Endothelial cell of umbilical vein (primary cell): Measurements from ENCODE around the gene KIAA1671. TPM values are rescaled to one million over a fixed set of nuclear protein-coding genes. Genes with fewer than 3 reads are reported as not detected.

Experiments
- BruUV-seq: library from RNA; stranded (reverse); fragments of 400-500 nt; replicated peaks from 2 replicates; lab custom pipeline; 2021; lab: Mats Ljungman, UMichigan
- CTCF ChIA-PET: fragments of 300-600, 350-600 bp; sonication (Branson Sonifier 250); formaldehyde crosslinking; loops from one replicate; lab custom pipeline; 2021; ENCODE audit warnings: antibody characterized with exemption, inconsistent platforms; lab: Charles Lee
- POLR2A ChIA-PET: fragments of 300-600, 350-600 bp; sonication (Branson Sonifier 250); formaldehyde crosslinking; loops from one replicate; lab custom pipeline; 2021; ENCODE audit warnings: antibody characterized with exemption, inconsistent platforms; lab: Charles Lee
- DNase-seq: peaks from one replicate; pipeline ENCODE4 v3.0.0-alpha.2; 2011; ENCODE audit warnings: low read depth, low spot score
- FAIRE-seq: peaks from 2 replicates; lab custom pipeline; 2011; peaks lifted over from hg19 to GRCh38; lab: Jason Lieb, UNC
- H2AFZ ChIP-seq: 2 replicates; pipeline ENCODE4 v1.6.0; 2012; ENCODE audit warnings: low read depth, low read length, control low read depth, inconsistent platforms
- H3K27ac ChIP-seq: 2 replicates; pipeline ENCODE4 v1.5.1; 2011; ENCODE audit warnings: low read depth, mild to moderate bottlenecking, control low read depth, low read length, moderate library complexity; ENCODE audit not compliant: insufficient read depth
- H3K27me3 ChIP-seq, 2 experiments: 2 replicates each; pipeline versions ENCODE4 v1.6.0 to v1.6.1; 2011; ENCODE audit warnings: low read length in 2 of 2, mixed read lengths in 1 of 2; ENCODE audit not compliant: control insufficient read depth in 2 of 2, insufficient read depth in 2 of 2
- H3K36me3 ChIP-seq, 2 experiments: 2 replicates in 1 of 2; 3 replicates in 1 of 2; pipeline ENCODE4 v1.5.1; 2011; ENCODE audit warnings: low read length in 2 of 2, mild to moderate bottlenecking in 1 of 2, moderate library complexity in 1 of 2; ENCODE audit not compliant: control insufficient read depth in 2 of 2, insufficient read depth in 2 of 2; ENCODE audit errors: extremely low read depth in 1 of 2
- H3K4me1 ChIP-seq: 3 replicates; pipeline ENCODE4 v1.5.1; 2011; ENCODE audit warnings: mild to moderate bottlenecking, low read length; ENCODE audit not compliant: control insufficient read depth, insufficient read depth; ENCODE audit errors: extremely low read depth
- H3K4me2 ChIP-seq: 2 replicates; pipeline ENCODE4 v1.6.1; 2011; ENCODE audit warnings: low read length, control low read depth, mixed read lengths; ENCODE audit not compliant: insufficient read depth
- H3K4me3 ChIP-seq, 3 experiments: fragments of 200-600 bp in 1 of 3; sonication (generic), shearing (Covaris generic) in 1 of 3; replicated peaks in 1 of 3; 2 replicates each; pipeline ENCODE4 v1.5.1; 2011 to 2016; ENCODE audit warnings: control low read depth in 3 of 3, low read length in 3 of 3, mild to moderate bottlenecking in 2 of 3, inconsistent platforms in 1 of 3, low read depth in 1 of 3, moderate library complexity in 1 of 3; ENCODE audit not compliant: insufficient read depth in 1 of 3
- H3K79me2 ChIP-seq: 2 replicates; pipeline ENCODE4 v1.6.0; 2012; ENCODE audit warnings: low read length, inconsistent platforms; ENCODE audit not compliant: control insufficient read depth, insufficient read depth
- H3K9ac ChIP-seq: replicated peaks from 2 replicates; pipeline ENCODE3; 2011; ENCODE audit warnings: low read length, control low read depth; ENCODE audit not compliant: insufficient read depth; ENCODE audit errors: extremely low read depth
- H3K9me1 ChIP-seq: replicated peaks from 3 replicates; pipeline ENCODE4 v1.6.0; 2011; ENCODE audit warnings: mild to moderate bottlenecking, low read length; ENCODE audit not compliant: control insufficient read depth, insufficient read depth; ENCODE audit errors: extremely low read depth
- H3K9me3 ChIP-seq: replicated peaks from 2 replicates; pipeline ENCODE4 v1.5.1; 2012; ENCODE audit warnings: low read length, inconsistent platforms; ENCODE audit not compliant: control insufficient read depth, insufficient read depth
- H4K20me1 ChIP-seq: replicated peaks from 2 replicates; pipeline ENCODE3; 2011; ENCODE audit warnings: mild to moderate bottlenecking, low read length; ENCODE audit not compliant: control insufficient read depth, insufficient read depth; ENCODE audit errors: extremely low read depth
- EZH2 ChIP-seq: IDR thresholded peaks from 2 replicates; pipeline ENCODE4 v1.6.1; 2012; ENCODE audit warnings: borderline replicate concordance, low read depth, mild to moderate bottlenecking, moderate library complexity, low read length, inconsistent platforms; ENCODE audit not compliant: severe bottlenecking
- FOS ChIP-seq: IDR thresholded peaks from 2 replicates; pipeline ENCODE4 v1.6.1; 2011; ENCODE audit warnings: mild to moderate bottlenecking, low read length, moderate library complexity, borderline replicate concordance; ENCODE audit not compliant: insufficient read depth
- GATA2 ChIP-seq: IDR thresholded peaks from 2 replicates; pipeline ENCODE4 v1.7.0; 2011; ENCODE audit warnings: low read depth, mild to moderate bottlenecking, moderate library complexity, mixed read lengths, low read length; ENCODE audit not compliant: insufficient read length, insufficient read depth
- JUN ChIP-seq: IDR thresholded peaks from 2 replicates; pipeline ENCODE4 v1.6.1; 2011; ENCODE audit warnings: borderline replicate concordance, low read depth; ENCODE audit not compliant: insufficient read length, insufficient read depth
- MAX ChIP-seq: IDR thresholded peaks from 2 replicates; pipeline ENCODE4 v1.6.1; 2011; ENCODE audit not compliant: insufficient read depth, insufficient read length
- MYC ChIP-seq: IDR thresholded peaks from one replicate; pipeline ENCODE4 v1.6.1; 2011; ENCODE audit warnings: mild to moderate bottlenecking, low read depth, low read length
- POLR2A ChIP-seq: IDR thresholded peaks from 2 replicates; pipeline ENCODE4 v1.6.1; 2012; ENCODE audit warnings: low read depth, mild to moderate bottlenecking, control low read depth, low read length
- POLR2AphosphoS5 ChIP-seq: IDR thresholded peaks from 2 replicates; pipeline ENCODE4 v1.6.1; 2012; ENCODE audit warnings: low read depth, mild to moderate bottlenecking, control low read depth, low read length, moderate library complexity; ENCODE audit not compliant: insufficient read depth
- dilution Hi-C: fragments of 300-500 bp; cut with MboI; formaldehyde crosslinking; loops from one replicate; pipeline ENCODE4 v1.15.0; 2019; ENCODE audit warnings: low sequenced_read_pairs; ENCODE audit not compliant: extremely low pct_ligation_motif_present
- intact Hi-C: fragments of 100-400 bp; cut with micrococcal nuclease; formaldehyde crosslinking; loops from one replicate; pipeline ENCODE4 v1.10.0; 2022
- polyA plus RNA-seq, 4 experiments: library from polyadenylated mRNA; depleted of rRNA in 3 of 4; stranded (reverse) in 3 of 4; unstranded in 1 of 4; fragments of >200 nt; gene quantifications; 2 replicates each; pipeline versions ENCODE4 v1.2.1 to v1.2.3, GENCODE V29; 2011 to 2012; ENCODE audit warnings: missing spikeins in 1 of 4
- total RNA-seq: library from RNA; stranded (reverse); gene quantifications from 2 replicates; pipeline ENCODE4 v1.2.3, GENCODE V29; 2021
- TF ChIP-seq, protein P1 (sequence below), 2 donors: IDR thresholded peaks; 1 replicate in 1 of 2; 2 replicates in 1 of 2; pipeline ENCODE4 v1.5.1; 2011; ENCODE audit warnings: low read length in 2 of 2, mild to moderate bottlenecking in 2 of 2, moderate library complexity in 2 of 2, control low read depth in 1 of 2, inconsistent platforms in 1 of 2, low read depth in 1 of 2; ENCODE audit not compliant: insufficient read depth in 1 of 2; ENCODE audit errors: extremely low read depth in 1 of 2

KIAA1671 gene
- total and polyA plus RNA-seq, 2 donors (not counting 3 experiments of a cell fraction or from before 2014, with no cell fraction given), result 23.1 to 85.1 TPM

DNA sequence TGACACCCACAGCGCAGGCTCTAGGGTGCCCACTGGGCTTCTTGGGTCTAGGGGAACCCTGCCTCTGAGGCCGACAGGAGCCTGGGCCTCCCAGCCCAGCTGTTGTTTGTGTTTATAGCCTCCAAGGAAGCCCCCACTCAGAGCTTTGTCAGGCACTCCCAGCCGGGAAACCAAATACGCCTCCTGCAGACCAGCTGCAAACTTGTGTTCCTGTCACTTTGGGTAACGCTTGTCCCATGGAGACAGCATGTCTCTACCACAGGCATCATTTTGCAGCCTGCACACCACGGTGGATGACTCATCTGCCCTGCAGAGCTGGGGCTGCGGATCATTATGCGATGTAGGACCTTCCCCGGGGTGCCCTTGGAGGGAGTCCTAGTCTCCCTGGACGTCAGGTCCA lies 206.5 kb downstream of the KIAA1671 start:
- Histone ChIP-seq H3K4me3 (no peak overlapping the region), H3K9ac (no peak overlapping the region), H3K27ac (no peak overlapping the region), H3K79me2 (no peaks in the 10 kb centered on the region), H3K4me1 (peaks cover 3% of the 10 kb centered on the region), H3K4me2 (no peak overlapping the region), H3K9me3 (no peaks in the 10 kb centered on the region), H3K36me3 (peaks cover 0 to 4% of the 10 kb centered on the region in 2 experiments), H3K27me3 (no peaks in the 10 kb centered on the region), H4K20me1 (no peaks in the 10 kb centered on the region), H2AFZ (no peak overlapping the region), H3K9me1 (no peaks in the 10 kb centered on the region)
- BruUV-seq, result no TSS peak
- TF ChIP-seq POLR2A, result no peak
- no peak for TF ChIP-seq MAX
- TF ChIP-seq GATA2, result no peak
- no peak for TF ChIP-seq EZH2
- TF ChIP-seq, protein P1, sequence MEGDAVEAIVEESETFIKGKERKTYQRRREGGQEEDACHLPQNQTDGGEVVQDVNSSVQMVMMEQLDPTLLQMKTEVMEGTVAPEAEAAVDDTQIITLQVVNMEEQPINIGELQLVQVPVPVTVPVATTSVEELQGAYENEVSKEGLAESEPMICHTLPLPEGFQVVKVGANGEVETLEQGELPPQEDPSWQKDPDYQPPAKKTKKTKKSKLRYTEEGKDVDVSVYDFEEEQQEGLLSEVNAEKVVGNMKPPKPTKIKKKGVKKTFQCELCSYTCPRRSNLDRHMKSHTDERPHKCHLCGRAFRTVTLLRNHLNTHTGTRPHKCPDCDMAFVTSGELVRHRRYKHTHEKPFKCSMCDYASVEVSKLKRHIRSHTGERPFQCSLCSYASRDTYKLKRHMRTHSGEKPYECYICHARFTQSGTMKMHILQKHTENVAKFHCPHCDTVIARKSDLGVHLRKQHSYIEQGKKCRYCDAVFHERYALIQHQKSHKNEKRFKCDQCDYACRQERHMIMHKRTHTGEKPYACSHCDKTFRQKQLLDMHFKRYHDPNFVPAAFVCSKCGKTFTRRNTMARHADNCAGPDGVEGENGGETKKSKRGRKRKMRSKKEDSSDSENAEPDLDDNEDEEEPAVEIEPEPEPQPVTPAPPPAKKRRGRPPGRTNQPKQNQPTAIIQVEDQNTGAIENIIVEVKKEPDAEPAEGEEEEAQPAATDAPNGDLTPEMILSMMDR (IDR thresholded peaks at IDR 0.05; ENCODE audit: extremely low read depth in 1 of 2, insufficient read depth in 1 of 2, low read depth in 1 of 2, low read length in 2 of 2), result no peak
- TF ChIP-seq POLR2AphosphoS5, result no peak
- no peak for TF ChIP-seq FOS
- no peak for TF ChIP-seq JUN
- no peak for TF ChIP-seq MYC
- no peak for FAIRE-seq
- dilution Hi-C loops (no loop called here), intact Hi-C loops (no loop called here)
- POLR2A ChIA-PET, result no interaction called here
- CTCF ChIA-PET, result interaction anchor here (1.5 kb wide), 2 partner anchors 11 to 49 kb away, joined by 4 to 5 read pairs; no protein-coding TSS in a partner anchor
- no peak for DNase-seq
